ENCODE measurements around the gene RIPOR1.
"Not testable (repeated sequence)": the region's sequence is repeated elsewhere in the genome, so short reads cannot be mapped to it uniquely, and the experiment has no call there.

The RIPOR1 gene, protein sequence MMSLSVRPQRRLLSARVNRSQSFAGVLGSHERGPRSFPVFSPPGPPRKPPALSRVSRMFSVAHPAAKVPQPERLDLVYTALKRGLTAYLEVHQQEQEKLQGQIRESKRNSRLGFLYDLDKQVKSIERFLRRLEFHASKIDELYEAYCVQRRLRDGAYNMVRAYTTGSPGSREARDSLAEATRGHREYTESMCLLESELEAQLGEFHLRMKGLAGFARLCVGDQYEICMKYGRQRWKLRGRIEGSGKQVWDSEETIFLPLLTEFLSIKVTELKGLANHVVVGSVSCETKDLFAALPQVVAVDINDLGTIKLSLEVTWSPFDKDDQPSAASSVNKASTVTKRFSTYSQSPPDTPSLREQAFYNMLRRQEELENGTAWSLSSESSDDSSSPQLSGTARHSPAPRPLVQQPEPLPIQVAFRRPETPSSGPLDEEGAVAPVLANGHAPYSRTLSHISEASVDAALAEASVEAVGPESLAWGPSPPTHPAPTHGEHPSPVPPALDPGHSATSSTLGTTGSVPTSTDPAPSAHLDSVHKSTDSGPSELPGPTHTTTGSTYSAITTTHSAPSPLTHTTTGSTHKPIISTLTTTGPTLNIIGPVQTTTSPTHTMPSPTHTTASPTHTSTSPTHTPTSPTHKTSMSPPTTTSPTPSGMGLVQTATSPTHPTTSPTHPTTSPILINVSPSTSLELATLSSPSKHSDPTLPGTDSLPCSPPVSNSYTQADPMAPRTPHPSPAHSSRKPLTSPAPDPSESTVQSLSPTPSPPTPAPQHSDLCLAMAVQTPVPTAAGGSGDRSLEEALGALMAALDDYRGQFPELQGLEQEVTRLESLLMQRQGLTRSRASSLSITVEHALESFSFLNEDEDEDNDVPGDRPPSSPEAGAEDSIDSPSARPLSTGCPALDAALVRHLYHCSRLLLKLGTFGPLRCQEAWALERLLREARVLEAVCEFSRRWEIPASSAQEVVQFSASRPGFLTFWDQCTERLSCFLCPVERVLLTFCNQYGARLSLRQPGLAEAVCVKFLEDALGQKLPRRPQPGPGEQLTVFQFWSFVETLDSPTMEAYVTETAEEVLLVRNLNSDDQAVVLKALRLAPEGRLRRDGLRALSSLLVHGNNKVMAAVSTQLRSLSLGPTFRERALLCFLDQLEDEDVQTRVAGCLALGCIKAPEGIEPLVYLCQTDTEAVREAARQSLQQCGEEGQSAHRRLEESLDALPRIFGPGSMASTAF

DNA sequence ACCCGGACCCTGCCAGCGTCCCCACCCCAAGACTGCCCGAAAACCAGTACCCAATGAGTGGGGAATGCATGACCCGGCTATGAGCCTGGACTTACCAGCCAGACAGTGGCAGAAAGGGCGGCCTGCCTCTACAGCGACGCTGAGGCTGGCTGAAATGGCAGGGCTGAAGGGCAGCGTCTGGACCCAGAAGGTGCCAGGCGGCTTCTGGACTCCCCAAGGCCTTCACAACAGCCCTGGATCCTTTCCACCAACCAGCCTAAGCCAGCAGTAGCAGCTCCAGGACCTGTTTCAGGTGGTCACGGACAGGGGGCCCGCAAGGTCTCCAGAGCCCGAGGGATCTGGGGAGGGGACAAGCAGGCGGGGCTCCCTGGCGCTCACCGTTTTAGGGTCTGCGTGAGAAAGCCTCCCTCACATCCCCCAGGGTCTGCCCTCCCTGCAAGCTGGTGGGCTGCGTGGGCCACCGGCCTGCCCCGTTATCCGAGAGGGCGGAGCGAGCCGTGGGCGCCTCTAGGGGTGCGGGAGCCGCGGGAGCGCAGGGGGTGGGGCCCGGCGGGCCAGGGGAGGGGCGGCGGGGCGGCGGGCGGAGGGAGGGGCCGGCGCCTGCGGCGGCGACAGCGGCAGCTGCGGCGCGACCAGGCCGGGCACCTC lies at the start of gene RIPOR1:
Gene RIPOR1 (plus strand): TSS at position 608 of the 648 bp plus-strand sequence. CDS start 9,618 bp downstream, outside the sequence.
- DNase-seq (ENCODE audit: low spot score) = no peak

DNA sequence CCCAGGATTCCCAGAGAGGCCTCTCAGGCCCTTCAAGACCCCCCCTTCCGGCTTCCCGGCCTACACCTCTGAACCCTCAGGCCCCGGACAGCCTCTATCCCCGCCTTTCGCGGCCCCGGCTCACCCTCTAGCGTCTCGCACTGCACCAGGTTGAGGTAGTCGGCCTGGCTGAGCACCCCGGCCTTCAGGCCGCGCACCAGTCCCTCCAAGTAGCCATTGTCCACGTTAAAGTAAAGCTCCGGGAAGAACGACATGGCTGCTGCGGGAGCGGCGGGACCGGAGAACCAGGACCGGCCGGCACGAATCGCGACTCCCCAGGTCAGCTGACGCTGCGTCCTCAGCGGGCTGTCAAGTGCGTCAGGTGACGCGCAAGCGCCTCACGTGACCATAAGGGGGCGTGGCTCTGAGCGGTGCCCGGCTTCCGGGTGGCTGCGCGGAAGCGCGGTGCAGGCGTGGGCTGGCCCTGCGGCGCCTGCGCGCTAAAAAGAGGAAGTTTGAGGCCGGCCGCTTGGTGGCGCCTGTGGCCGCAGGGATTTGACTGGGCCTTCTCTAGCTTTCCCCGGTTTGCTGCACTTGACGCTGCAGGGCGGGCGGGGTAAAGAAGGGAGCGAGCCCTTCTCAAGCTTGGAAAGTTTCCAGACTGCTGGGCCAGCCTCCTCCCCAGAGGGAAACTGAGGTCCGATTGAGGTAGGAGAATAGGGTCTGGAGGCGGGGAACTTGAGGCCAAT lies 47.6 kb upstream of the RIPOR1 start, which contains the start of gene ATP6V0D1:
Gene ATP6V0D1 (minus strand): TSS at position 325 of the 728 bp plus-strand sequence. CDS start 71 bp downstream, at position 254.
- DNase-seq (ENCODE audit: low spot score) = peak; percentile 98

DNA sequence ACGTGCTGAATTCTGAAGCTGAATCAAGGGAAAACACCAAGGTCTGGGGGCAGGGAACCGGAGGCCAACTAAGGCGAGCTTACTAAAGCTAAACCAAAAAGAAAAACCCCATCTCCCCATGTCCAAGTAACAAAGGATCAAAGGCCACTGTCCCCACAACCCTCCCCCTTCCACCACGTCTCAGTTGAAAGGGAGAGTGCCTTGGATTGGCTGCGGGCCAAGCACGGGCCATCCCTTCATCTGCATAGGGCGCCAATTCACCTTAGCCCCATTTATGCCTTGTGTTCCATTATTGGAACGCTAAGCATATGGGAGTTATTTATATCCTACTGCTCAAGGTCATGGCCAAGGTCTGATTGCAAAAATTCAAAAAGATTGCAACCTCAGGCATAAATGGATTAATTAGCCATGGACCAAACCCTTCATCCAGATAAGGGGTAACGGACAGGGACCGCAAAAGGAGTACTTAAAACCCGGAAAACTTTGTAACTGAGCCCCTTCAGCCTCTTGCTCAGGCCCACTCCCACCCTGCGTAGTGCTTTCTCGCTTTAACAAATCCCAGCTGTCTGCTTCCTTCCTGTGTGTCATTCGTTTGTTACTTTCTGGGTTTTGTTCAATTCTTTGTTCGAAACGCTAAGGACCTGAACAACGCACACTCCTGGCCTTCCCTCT lies 46.9 kb upstream of the RIPOR1 start:
- peak; percentile 20 for DNase-seq (ENCODE audit: low spot score)

DNA sequence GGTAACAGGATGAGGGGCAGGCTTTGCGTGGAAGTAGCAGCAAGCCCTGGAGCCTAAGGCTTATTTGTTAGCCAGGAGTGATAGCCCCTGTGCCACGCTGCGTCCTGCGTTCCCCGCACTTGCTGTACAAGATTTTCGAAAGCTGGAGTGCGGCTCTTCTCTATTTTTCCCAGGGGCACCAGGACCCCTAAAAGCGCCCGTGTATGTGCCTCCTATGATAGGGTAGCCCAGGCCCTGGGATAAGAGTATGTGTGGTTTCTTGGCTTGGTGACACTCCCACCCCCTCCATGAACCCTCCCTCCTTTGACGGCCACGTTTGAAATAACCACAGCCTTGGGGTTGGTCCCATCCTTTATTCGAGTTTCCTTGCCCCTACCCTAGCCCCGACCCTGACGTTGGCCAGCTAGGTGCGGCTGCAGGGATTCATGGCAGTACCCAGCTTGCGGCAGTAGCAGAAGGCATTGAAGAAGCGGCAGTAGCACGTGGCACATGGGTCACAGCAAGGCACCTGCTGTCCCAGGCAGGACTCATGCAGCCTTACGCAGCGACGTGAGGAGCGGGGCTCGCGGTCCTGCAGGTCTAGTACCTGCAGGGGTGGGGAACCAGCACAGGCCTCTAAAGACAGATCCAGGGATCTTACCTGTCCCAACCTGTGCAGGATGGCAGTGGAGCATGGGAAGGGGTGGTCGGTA lies 46.2 kb upstream of the RIPOR1 start:
- DNase-seq (ENCODE audit: low spot score) = no peak

DNA sequence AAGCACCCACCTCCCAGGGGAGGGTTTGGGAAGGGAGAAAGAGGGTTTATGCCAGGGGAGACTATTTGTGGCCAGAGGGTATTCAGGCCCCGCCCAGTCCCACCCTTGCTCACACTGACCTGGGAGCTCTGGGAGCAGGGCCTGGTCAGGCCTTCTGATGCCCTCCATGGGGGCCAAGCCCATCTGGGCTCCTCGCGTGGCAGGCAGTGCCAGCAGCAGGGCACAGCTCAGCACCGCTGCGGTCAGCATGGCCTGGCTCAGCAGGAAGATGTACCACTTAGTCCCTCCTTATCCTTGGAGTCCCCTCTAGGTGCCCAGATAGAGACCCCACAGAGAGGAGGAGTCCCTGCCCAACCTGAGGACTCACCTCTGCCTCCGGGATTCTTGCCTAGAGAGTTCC lies 45.5 kb upstream of the RIPOR1 start, which contains the start of gene AGRP:
Gene AGRP (minus strand): TSS at position 398 of the 400 bp plus-strand sequence. CDS start 149 bp downstream, at position 249.
- no peak for DNase-seq (ENCODE audit: low spot score)

DNA sequence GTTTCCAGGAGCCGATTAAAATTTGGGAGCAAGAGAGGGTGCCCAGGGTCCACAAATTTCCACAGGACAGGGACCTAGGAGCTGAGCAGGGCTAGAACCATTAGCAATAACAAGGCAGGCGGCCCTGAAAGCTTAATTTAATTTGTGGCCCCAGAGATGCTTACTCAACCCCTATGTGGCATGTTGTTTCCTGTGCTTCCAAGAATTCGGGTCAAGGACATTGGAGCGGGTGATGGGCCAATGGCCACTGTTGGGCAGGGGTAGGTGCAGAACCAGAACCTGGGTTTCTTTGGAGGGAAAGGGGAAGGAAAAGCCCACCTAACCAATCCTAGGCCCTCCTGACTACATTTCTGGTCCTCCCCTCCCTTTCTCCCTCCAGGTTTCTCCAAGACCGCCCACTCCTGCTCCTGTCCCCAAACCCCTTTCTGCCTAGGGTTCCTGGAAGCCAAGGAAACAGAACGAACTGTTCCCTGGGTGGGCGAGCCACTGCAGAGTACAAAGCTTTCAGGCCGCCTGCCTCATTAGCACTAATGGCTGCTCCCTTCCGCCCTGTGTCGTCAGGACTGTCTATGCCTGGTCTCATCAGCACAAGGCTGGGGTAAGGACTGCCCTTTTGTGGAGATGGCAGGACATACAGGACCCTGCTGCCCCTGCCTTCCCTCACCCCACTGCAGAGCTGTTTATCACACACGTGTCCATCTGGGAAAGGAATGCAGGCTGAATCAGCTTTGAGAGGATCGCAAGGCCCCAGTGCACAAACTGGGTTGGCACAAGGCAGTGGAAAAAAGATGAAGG lies 44.7 kb upstream of the RIPOR1 start:
- DNase-seq (ENCODE audit: low spot score) = no peak

DNA sequence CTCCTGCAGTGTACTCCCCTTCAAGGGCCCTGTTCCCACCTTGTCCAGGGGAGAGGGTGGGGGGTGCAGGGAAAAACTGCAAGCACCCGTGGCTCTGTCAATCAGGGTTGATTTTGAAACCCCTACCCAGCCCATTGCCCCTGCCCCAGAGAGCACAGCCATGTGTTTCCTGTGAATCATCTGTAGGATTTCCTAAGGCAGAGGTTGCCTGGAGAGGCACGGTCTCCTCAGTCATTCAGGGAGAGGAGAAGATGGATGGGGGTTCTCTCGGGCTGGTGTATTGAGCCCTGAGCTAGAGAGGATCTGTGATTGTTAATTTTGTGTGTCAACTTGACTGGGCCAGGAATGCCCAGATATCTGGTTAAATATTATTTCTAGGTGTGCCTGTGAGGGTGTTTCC lies 41.8 kb upstream of the RIPOR1 start:
- DNase-seq (ENCODE audit: low spot score) = no peak

DNA sequence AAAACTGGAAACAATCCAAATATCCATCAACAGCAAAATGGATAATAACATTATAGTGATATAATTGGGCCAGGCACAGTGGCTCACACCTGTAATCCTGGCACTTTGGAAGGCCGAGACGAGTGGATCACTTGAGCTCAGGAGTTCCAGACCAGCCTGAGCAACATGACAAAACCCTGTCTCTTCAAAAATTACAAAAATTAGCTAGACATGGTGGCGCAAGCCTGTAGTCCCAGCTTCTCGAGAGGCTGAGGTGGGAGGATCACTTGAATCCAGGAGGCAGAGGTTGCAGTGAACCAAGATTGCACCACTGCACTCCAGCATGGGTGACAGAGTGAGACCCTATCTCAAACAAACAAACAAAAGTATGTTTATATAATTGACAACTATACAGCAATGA lies 41.1 kb upstream of the RIPOR1 start:
- not testable (repeated sequence) for DNase-seq (ENCODE audit: low spot score)

DNA sequence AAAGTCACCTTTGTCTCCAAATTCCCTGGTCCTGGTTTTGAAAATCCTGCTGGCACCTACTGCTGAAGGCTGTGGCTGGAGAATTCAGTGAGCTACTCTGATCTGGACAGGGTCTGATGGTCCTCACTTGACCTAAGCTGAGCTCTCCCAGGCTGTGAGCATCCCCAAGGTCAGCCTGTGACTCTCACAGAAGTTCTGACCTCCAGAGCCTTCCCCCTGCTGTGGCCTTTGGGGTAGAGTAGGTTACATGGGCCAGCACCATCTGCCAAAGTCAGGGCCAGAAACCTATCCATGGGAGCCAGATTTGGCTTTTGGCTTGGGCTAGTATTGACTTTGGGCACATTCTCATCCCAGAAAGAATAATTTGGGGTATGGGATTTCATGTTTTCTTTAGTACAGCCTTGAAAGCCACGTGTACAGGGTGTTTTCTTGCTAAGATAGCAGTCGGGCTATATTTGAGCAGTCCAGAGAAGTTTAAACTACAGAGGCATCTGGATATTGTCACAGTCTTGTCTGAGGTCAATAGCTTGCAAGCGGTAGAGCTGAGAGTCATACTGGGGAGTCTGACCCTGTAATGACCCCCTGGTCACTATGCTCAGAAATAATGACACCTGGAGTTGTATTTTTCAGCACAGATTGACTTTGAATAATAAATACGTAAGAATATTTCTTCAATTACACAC lies 39.1 kb upstream of the RIPOR1 start:
- DNase-seq (ENCODE audit: low spot score) = no peak

DNA sequence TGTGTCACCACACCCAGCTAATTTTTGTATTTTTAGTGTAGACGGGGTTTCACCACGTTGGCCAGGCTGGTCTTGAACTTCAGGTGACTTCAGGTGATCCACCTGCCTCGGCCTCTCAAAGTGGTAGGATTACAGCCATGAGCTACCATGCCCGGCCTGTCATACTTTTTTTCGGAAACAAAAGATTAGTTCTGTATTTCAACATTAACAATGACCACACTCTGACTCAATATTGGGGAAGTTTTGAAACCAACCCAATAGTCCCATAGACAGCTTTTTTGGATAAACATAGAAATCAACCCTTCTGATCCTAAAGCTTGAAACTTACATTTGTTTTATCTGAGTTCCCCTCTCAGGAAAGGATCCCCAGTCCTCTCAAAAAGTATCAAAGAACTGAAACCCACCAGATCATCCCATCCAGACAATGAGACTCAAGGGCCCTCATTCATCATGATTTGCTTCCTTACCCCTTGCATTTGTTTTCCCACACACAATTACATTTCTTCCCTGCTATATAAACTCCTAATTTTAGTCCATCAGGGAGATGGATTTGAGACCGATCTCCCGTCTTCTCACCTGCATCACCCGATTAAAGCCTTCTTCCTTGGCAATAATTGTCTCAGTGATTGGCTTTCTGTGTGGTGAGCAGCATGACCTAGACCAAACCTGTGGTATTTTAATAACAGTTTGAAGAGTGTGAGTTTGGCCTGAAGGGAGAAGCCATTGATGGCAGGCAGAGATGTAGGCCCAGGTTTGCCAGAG lies 38.1 kb upstream of the RIPOR1 start:
- no peak for DNase-seq (ENCODE audit: low spot score)

DNA sequence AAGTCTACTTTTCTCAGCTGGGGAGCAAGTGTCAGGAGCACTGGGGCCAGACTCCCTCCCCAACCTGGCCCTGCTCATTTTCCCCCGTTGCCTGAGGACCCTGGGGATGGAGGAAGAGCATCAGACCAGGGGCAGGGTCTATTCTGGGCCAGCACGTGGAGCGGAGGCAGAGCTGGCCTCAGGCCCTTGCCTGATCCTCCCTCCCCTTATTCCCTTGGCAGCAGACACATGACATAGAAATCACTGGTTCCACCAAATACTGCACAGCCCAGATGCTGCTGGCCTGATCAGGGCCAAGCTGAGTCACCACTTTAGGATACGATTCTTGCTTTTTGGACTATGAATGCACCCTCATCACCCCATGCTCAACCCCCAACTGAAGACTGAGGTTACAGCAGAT lies 29.5 kb upstream of the RIPOR1 start:
- no peak for DNase-seq (ENCODE audit: low spot score)

DNA sequence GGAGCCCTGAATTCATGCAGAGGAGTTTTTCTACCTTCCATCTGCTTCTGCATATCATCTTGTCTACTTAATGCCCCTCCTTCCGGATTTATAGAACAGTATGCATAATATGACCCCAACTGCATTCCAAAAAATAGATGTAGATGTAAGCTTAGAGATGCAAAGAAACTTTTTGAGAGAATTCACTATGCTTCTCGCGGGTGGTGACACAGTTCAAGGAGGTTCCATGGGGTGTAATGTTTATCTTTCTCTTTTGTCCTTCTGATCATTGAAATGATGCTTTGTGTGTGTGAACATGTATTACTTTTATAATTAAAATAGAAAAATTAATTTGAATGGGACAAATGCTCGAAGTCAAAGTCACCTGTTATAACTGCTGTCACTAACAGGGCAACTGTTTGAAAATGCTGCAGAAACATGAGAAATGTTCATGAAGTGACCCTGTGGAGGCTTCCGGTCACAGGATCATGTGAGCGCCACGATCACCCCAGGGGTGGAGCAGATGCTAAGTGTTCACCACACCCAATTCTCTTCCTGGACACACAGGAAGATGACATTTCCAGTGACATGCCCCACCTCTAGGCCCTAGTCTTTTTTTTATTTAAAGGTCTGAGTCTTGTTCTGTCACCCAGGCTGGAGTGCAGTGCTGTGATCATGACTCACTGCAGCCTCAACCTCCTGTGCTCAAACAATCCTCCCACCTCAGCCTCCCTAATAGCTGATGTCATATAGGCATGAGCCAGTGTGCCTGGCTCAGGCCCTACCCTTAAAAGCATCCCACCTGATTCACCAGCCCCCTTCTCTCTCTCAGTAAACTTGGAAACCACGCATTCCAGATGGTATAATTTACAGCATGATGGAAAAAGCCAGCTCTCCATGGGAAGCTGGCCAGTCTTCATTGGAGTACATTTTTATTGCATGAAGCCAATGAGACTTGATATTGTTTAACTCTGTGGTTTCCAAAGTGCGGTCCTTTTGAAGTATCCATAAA lies 24.3 kb upstream of the RIPOR1 start:
- peak; percentile 68 for DNase-seq (ENCODE audit: low spot score)

DNA sequence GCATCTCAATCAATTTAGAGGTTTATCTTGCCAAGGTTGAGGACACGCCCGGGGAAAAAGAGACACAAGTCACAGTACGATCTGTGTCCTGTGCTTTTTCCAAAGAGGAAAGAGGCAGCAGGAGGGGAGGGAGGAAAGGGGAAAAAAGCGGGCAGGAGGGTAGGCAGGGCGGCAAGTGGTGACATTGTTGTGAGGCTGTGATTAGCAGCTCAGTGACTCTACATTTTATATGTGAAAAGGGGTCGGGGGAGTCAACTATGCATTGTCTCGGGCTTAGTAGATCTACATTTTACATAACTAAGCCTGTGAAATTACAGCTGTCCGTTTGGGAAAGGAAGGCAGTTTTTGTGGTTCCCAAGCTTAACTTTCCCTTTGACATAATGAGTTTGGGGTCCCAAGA lies 22.2 kb upstream of the RIPOR1 start:
- DNase-seq (ENCODE audit: low spot score) = no peak

DNA sequence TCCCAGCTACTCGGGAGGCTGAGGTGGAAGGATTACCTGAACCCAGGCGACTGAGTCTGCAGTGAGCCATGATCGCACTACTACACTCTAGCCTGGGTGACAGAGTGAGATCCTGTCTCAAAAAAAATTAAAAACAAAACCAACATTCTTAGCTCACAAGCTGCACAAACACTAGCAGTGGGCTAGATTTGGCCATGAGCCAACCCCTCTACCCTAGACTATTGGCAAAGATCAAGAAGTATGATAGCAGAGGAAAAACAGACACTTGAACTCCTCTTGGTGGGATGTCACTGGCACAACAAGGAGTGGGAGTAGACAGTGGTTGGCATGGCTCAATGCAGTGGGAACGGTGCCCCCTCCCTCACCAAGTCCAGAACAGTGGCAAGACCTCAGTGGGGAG lies 19.6 kb upstream of the RIPOR1 start:
- no peak for DNase-seq (ENCODE audit: low spot score)

DNA sequence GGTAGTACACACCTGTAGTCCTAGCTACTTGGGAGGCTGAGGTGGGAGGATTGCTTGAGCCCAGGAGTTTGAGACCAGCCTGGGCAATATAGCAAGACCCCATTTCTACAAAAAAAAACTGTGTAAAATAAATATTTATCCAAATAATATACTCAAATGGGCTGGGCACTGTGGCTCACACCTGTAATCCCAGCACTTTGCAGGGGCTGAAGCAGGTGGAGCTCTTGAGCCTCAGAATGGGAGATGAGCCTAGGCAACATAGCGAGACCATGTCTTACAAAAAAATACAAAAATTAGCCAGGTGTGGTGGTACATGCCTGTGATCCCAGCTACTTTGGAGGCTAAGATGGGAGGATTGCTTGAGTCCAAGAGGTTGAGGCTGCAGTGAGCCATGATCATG lies 14.7 kb upstream of the RIPOR1 start:
- not testable (repeated sequence) for DNase-seq (ENCODE audit: low spot score)

DNA sequence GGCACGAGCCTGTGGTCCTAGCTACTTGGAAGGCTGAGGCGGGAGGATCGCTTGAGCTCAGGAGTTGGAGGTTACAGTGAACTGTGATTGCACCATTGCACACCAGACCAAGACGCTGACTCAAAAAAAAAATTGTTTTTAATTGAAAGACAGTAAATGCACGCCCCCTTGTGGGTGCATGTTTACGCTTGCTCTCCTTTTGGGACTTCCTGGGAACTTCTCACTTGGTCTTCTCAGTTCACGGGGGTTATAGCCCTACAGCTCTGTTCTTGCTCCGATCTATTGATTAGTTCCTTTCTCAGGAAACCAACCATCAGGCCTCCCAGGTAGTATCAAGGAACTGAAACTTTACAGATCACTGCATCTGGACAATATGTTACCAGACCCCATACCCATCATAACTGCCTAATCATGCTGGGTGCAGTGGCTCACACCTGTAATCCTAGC lies 14.2 kb upstream of the RIPOR1 start:
- DNase-seq (ENCODE audit: low spot score) = peak; percentile 83

Measured in CD4-positive, alpha-beta T cell treated with Interleukin-6 at 100 ng/mL for 8 hours (primary cell).